ENCODE results near the gene ENTHD1. TPM values are rescaled to one million over a fixed set of nuclear protein-coding genes. Genes with fewer than 3 reads are reported as not detected.

ENTHD1 gene
- total RNA-seq, 3 donors from 2014 or later (not counting 1 experiment from before 2014, with no cell fraction given): not detected

DNA sequence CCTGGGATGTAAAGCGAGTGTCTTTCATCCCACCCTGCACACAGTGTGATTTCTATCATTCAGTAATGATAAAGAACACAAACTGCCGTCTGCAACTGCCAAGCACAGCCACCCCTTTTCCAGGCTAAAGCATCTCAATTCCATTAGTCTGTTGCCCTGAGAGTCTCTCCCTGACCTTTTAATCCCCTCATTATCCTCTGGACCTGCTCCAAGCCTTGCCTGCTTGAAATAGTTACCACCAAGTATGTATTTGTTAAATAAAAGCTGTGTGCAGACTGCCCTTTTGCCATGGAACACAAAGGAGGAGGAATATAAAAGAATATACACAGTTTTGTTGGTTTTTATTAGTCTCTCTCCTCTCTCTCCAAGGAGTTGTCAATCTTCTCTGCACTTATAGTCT is 20.3 kb upstream of the ENTHD1 start:
- TF ChIP-seq, protein P1, sequence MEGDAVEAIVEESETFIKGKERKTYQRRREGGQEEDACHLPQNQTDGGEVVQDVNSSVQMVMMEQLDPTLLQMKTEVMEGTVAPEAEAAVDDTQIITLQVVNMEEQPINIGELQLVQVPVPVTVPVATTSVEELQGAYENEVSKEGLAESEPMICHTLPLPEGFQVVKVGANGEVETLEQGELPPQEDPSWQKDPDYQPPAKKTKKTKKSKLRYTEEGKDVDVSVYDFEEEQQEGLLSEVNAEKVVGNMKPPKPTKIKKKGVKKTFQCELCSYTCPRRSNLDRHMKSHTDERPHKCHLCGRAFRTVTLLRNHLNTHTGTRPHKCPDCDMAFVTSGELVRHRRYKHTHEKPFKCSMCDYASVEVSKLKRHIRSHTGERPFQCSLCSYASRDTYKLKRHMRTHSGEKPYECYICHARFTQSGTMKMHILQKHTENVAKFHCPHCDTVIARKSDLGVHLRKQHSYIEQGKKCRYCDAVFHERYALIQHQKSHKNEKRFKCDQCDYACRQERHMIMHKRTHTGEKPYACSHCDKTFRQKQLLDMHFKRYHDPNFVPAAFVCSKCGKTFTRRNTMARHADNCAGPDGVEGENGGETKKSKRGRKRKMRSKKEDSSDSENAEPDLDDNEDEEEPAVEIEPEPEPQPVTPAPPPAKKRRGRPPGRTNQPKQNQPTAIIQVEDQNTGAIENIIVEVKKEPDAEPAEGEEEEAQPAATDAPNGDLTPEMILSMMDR (IDR thresholded peaks at IDR 0.05): no peak
- peak overlapping the region; percentile 7 for H3K4me3 Mint-ChIP-seq
- H3K9me3 Mint-ChIP-seq: peaks cover 2 to 5% of the 10 kb centered on the region in 2 donors
- intact Hi-C loops (cut with micrococcal nuclease): no loop called here
- Histone ChIP-seq H3K36me3 (ENCODE audit: control insufficient read depth, insufficient read depth, low read length) (no peaks in the 10 kb centered on the region), H3K27ac (ENCODE audit: low read length) (no peak overlapping the region), H3K4me3 (ENCODE audit: low read length) (no peak overlapping the region), H3K9me3 (ENCODE audit: control insufficient read depth, insufficient read depth, low read length) (peaks cover 4% of the 10 kb centered on the region), H3K4me1 (ENCODE audit: control insufficient read depth, insufficient read depth, low read length) (peaks cover 64% of the 10 kb centered on the region), H3K27me3 (ENCODE audit: control insufficient read depth, insufficient read depth, low read length) (no peaks in the 10 kb centered on the region)
- peaks cover 83 to 85% of the 10 kb centered on the region in 2 donors for H3K4me1 Mint-ChIP-seq
- WGBS (ENCODE audit: insufficient coverage): 88% methylated on average over 2 of the region's 2 CpGs
- no peak for DNase-seq
- peak overlapping the region; percentile 43 to 45 for H3K27ac Mint-ChIP-seq
- H3K27me3 Mint-ChIP-seq (ENCODE audit: low read depth in 2 of 2): no peaks in the 10 kb centered on the region
- no peaks in the 10 kb centered on the region for H3K36me3 Mint-ChIP-seq
- ATAC-seq: no peak

- intact Hi-C loops (cut with micrococcal nuclease): no loop called here
- no peaks in the 10 kb centered on the region for H3K36me3 Mint-ChIP-seq
- peaks cover 88 to 91% of the 10 kb centered on the region in 2 donors for H3K4me1 Mint-ChIP-seq
- WGBS (ENCODE audit: insufficient coverage): 91% methylated on average over 5 of the region's 5 CpGs
- H3K27ac ChIP-seq (ENCODE audit: low read length): no peak overlapping the region
- peaks cover 4% of the 10 kb centered on the region for H3K9me3 ChIP-seq (ENCODE audit: control insufficient read depth, insufficient read depth, low read length)
- H3K27me3 ChIP-seq (ENCODE audit: control insufficient read depth, insufficient read depth, low read length): no peaks in the 10 kb centered on the region
- H3K4me3 ChIP-seq (ENCODE audit: low read length): no peak overlapping the region
- H3K27me3 Mint-ChIP-seq (ENCODE audit: low read depth in 2 of 2): no peaks in the 10 kb centered on the region
- DNase-seq: peak in 1 of 2 donors; percentile 22
- no peak for ATAC-seq
- peak overlapping the region; percentile 35 for H3K4me3 Mint-ChIP-seq
- TF ChIP-seq, protein P1 (IDR thresholded peaks at IDR 0.05): no peak
- no peaks in the 10 kb centered on the region for H3K36me3 ChIP-seq (ENCODE audit: control insufficient read depth, insufficient read depth, low read length)
- H3K9me3 Mint-ChIP-seq: peaks cover 2 to 5% of the 10 kb centered on the region in 2 donors
- H3K27ac Mint-ChIP-seq: peak overlapping the region; percentile 45 to 78
- peaks cover 68% of the 10 kb centered on the region for H3K4me1 ChIP-seq (ENCODE audit: control insufficient read depth, insufficient read depth, low read length)
These were observed 19.8 kb upstream of the ENTHD1 start for GRCh38 chr22:39913321-39913720.

GRCh38 chr22:39910876-39911613 is 17.5 kb upstream of the ENTHD1 start:
- H3K27ac Mint-ChIP-seq: peak overlapping the region; percentile 78 to 92
- TF ChIP-seq, protein P1 (IDR thresholded peaks at IDR 0.05): no peak
- DNase-seq: peak in 1 of 2 donors; percentile 60
- Histone ChIP-seq H3K36me3 (ENCODE audit: control insufficient read depth, insufficient read depth, low read length) (no peaks in the 10 kb centered on the region), H3K9me3 (ENCODE audit: control insufficient read depth, insufficient read depth, low read length) (peaks cover 4% of the 10 kb centered on the region), H3K4me3 (ENCODE audit: low read length) (no peak overlapping the region), H3K27me3 (ENCODE audit: control insufficient read depth, insufficient read depth, low read length) (no peaks in the 10 kb centered on the region), H3K4me1 (ENCODE audit: control insufficient read depth, insufficient read depth, low read length) (peaks cover 73% of the 10 kb centered on the region), H3K27ac (ENCODE audit: low read length) (peak overlapping the region; percentile 57)
- H3K9me3 Mint-ChIP-seq: peaks cover 2 to 5% of the 10 kb centered on the region in 2 donors
- peak overlapping the region; percentile 70 for H3K4me3 Mint-ChIP-seq
- intact Hi-C loops (cut with micrococcal nuclease): no loop called here
- H3K36me3 Mint-ChIP-seq: no peaks in the 10 kb centered on the region
- H3K27me3 Mint-ChIP-seq (ENCODE audit: low read depth in 2 of 2): no peaks in the 10 kb centered on the region
- WGBS (ENCODE audit: insufficient coverage): 41% methylated on average over 8 of the region's 9 CpGs
- H3K4me1 Mint-ChIP-seq: peaks cover 87 to 91% of the 10 kb centered on the region in 2 donors
- ATAC-seq: peak in 1 of 3 donors; percentile 21

Measured in natural killer cell (primary cell).